ENCODE data around the gene KRTAP10-8. TPM values are rescaled to one million over a fixed set of nuclear protein-coding genes. Genes with fewer than 3 reads are reported as not detected.
"Not testable (repeated sequence)": the region's sequence is repeated elsewhere in the genome, so short reads cannot be mapped to it uniquely, and the experiment has no call there.

Gene KRTAP10-8
- polyA plus RNA-seq, 3 donors, result not detected

- WGBS, 3 donors, result 88 to 90% (median 89%) methylated on average over 12 of the region's 12 CpGs
- H3K27ac ChIP-seq (ENCODE audit: low read depth, low read length), result no peak overlapping the region
These were observed 39.2 kb downstream of the KRTAP10-8 start for GRCh38 chr21:44650973-44651675.

GRCh38 chr21:44653123-44653522, 41.2 kb downstream of the KRTAP10-8 start:
- 59 to 68% (median 62%) methylated on average over 14 of the region's 14 CpGs for WGBS, 3 donors

GRCh38 chr21:44653656-44654575, 42.0 kb downstream of the KRTAP10-8 start:
- 65 to 82% (median 81%) methylated on average over 17 of the region's 17 CpGs for WGBS, 3 donors

More at GRCh38 chr21:44653123-44653522, 41.2 kb downstream of the KRTAP10-8 start:
- H3K27ac ChIP-seq (ENCODE audit: low read depth, low read length), result no peak overlapping the region

DNA sequence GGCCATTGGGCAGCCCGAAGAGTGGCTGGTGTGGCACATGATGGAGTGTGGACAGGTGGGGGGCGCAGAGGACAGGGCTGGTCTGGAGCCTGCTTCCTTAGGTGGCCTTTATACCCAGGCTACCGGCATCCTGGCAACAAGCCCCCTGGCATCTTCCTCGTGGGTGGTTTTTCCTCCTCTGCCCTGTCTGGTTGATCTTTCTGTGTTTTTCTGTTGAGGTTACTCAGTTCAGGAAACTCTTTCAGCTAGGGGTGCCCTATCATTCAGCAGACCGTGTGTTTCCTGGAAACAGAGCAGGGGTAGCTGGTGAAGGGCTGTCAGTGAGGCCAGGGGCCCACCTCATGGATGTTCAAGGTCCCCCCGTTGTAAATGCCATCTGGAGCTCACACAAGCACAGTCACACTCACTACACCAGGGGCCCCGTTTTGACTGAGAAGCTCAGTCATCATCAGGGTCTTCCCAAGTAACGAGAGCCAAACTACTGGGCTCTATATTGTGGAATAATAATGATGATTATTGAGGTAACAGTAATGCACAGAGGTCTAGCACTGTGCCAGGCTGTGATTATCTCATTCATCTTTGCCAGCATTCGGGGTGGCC, 42.8 kb downstream of the KRTAP10-8 start, which contains the start of gene KRTAP12-4:
KRTAP12-4 (minus strand) TSS at position 84 of the 600 bp plus-strand sequence; CDS start at position 39, 45 bp downstream.
- WGBS, 3 donors, result 66 to 67% (median 66%) methylated on average over 8 to 9 of the region's 9 CpGs
- no peak within 1 kb of the TSS for H3K27ac ChIP-seq (ENCODE audit: low read depth, low read length)

More at GRCh38 chr21:44653656-44654575, 42.0 kb downstream of the KRTAP10-8 start:
- no peak overlapping the region for H3K27ac ChIP-seq (ENCODE audit: low read depth, low read length)

GRCh38 chr21:44656868-44657267, 45.0 kb downstream of the KRTAP10-8 start:
- H3K27ac ChIP-seq (ENCODE audit: low read depth, low read length), result no peak overlapping the region
- 35 to 76% (median 47%) methylated on average over 1 of the region's 1 CpG for WGBS, 3 donors

DNA sequence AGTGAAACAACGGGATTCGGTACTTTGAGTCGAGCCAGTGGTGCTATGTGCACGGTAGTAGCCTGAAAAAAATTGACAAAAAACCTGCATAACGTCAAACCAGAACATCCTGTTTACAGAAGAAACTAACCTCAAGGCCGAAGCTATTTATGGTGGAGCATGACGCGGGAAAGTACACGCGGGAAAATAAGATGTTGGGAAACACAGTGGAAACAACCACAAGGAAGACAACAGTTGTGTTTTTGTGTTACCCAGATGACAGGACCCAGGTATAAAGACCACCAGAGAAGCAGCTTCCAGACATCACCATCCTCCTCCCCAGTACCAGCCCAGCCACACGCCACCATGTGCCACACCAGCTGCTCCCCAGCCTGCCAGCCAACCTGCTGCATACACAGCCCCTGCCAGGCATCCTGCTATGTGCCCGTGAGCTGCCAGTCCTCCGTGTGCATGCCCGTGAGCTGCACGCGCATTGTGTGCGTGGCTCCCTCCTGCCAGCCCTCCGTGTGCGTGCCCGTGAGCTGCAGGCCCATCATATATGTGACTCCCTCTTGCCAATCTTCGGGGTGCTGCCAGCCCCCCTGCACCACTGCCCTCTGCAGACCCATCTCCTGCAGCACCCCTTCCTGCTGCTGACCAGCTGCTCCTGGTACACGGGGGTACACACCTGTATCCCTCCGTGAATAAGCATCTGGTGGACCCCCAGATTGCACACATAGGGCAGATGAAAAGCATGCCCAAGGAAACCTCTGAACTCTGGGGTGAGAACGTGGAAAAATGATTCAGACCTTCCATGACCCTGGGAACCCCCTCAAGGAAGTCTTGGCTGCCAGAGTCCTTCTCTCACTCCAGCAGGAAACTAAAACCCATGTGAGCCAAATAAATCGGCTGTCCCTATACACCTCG, 46.0 kb downstream of the KRTAP10-8 start, which contains the start of gene KRTAP12-3:
KRTAP12-3 (plus strand) TSS at position 298 of the 906 bp plus-strand sequence; CDS start at position 346, 48 bp downstream.
- H3K27ac ChIP-seq (ENCODE audit: low read depth, low read length), result no peak within 1 kb of the TSS
- WGBS, 3 donors, result 62 to 68% (median 68%) methylated on average over 26 of the region's 26 CpGs

DNA sequence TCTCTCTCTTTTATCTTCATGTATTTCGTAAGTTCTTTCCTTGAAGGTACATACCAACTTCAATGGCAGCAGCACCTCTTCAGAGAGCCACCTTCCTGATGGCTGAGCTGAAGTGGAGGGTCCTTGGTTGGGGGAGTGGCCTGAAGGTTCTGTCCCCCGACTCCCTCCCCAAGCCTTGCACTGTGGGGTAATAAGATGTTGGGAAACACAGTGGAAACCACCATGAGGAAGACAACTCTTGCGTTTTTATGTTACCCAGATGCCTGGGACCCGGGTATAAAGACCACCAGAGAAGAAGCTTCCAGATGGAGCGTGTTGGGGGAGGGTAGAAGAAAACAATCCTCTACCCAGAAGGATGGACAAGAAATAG, 46.6 kb downstream of the KRTAP10-8 start:
- no peak overlapping the region for H3K27ac ChIP-seq (ENCODE audit: low read depth, low read length)
- WGBS, 3 donors, result 72 to 76% (median 72%) methylated on average over 5 of the region's 5 CpGs

GRCh38 chr21:44658913-44659595, 47.2 kb downstream of the KRTAP10-8 start:
- no peak overlapping the region for H3K27ac ChIP-seq (ENCODE audit: low read depth, low read length)
- 44 to 57% (median 49%) methylated on average over 11 of the region's 11 CpGs for WGBS, 3 donors

- not testable (repeated sequence) for H3K27ac ChIP-seq (ENCODE audit: low read depth, low read length)
- 32 to 65% (median 44%) methylated on average over 7 of the region's 7 CpGs for WGBS, 3 donors
These were observed 49.7 kb downstream of the KRTAP10-8 start for GRCh38 chr21:44661567-44661966.

Other genes with a start within 250 kb of the KRTAP10-8 start
- gene LRRC3, start 156.6 kb upstream of the KRTAP10-8 start, polyA plus RNA-seq, result 1 to 10 TPM in 2 of 3 donors, under 1 TPM in 1; 0.81 to 2.4 (median 2.1) TPM
- gene KRTAP10-1, start 71.9 kb upstream of the KRTAP10-8 start, polyA plus RNA-seq, result not detected
- gene KRTAP10-2, start 60.6 kb upstream of the KRTAP10-8 start, polyA plus RNA-seq, result under 1 TPM in 1 of 3 donors, not detected in 2; 0.22 TPM
- not detected for gene KRTAP10-3, start 53.3 kb upstream of the KRTAP10-8 start, polyA plus RNA-seq
- gene KRTAP10-4, start 38.4 kb upstream of the KRTAP10-8 start, polyA plus RNA-seq, result not detected
- gene KRTAP10-5, start 31.5 kb upstream of the KRTAP10-8 start, polyA plus RNA-seq, result not detected
- not detected for gene KRTAP10-6, start 19.6 kb upstream of the KRTAP10-8 start, polyA plus RNA-seq
- not detected for gene KRTAP10-7, start 11.5 kb upstream of the KRTAP10-8 start, polyA plus RNA-seq
- gene KRTAP10-9, start 15.0 kb downstream of the KRTAP10-8 start, polyA plus RNA-seq, result not detected
- gene KRTAP10-10, start 25.3 kb downstream of the KRTAP10-8 start, polyA plus RNA-seq, result not detected
- gene KRTAP10-11, start 34.3 kb downstream of the KRTAP10-8 start, polyA plus RNA-seq, result not detected
- gene KRTAP12-4, start 42.6 kb downstream of the KRTAP10-8 start, polyA plus RNA-seq, result not detected
- gene KRTAP12-3, start 45.9 kb downstream of the KRTAP10-8 start, polyA plus RNA-seq, result not detected
- under 1 TPM in 1 of 3 donors, not detected in 2; 0.79 TPM for gene KRTAP12-2, start 54.8 kb downstream of the KRTAP10-8 start, polyA plus RNA-seq
- gene KRTAP12-1, start 70.1 kb downstream of the KRTAP10-8 start, polyA plus RNA-seq, result not detected
- not detected for gene KRTAP10-12, start 85.1 kb downstream of the KRTAP10-8 start, polyA plus RNA-seq
- gene TSPEAR, start 99.5 kb downstream of the KRTAP10-8 start, polyA plus RNA-seq, result under 1 TPM; 0.07 to 0.56 (median 0.10) TPM
- gene UBE2G2, start 189.7 kb downstream of the KRTAP10-8 start, polyA plus RNA-seq, result 10 to 100 TPM; 29.1 to 70.8 (median 41.5) TPM
- 100 to 1,000 TPM in 1 of 3 donors, 10 to 100 TPM in 2; 25.2 to 101 (median 64.5) TPM for gene SUMO3, start 206.0 kb downstream of the KRTAP10-8 start, polyA plus RNA-seq